GM18520 (cell line): Measurements from ENCODE around the gene MFSD2A.
"Not testable (repeated sequence)": the region's sequence is repeated elsewhere in the genome, so short reads cannot be mapped to it uniquely, and the experiment has no call there.

Source experiments
- ATAC-seq: cut with Tn5 transposase; IDR thresholded peaks from one replicate; pipeline ENCODE4 v1.9.1; 2021; ENCODE audit not compliant: unreplicated experiment

MFSD2A gene

DNA sequence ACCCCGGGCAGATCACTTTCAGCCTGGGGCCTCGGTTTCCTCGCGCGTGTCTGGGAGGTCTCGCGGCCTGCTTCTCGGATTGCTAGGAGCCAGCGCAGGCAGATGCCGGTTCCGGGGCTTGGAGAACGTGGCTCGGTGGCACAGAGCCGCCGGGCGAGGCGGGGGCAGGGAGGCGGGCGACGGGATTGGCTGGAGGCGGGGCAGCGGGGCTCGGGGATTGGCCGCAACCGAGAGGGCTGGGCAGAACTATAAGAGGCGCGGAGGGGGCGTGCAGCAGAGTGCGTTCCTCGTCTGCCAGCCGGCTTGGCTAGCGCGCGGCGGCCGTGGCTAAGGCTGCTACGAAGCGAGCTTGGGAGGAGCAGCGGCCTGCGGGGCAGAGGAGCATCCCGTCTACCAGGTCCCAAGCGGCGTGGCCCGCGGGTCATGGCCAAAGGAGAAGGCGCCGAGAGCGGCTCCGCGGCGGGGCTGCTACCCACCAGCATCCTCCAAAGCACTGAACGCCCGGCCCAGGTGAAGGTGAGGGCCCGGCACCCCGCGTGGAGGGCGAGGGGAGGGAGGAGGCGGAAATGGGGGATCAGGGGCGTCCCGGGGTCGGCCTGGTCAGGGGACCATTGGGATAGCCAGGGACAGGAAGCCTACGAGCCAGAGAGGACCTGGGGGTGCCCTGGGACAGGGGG is at the start of gene MFSD2A:
TSS of gene MFSD2A (plus strand) at position 276 of the 677 bp plus-strand sequence. CDS start at position 424, 148 bp downstream.
- no peak for ATAC-seq

DNA sequence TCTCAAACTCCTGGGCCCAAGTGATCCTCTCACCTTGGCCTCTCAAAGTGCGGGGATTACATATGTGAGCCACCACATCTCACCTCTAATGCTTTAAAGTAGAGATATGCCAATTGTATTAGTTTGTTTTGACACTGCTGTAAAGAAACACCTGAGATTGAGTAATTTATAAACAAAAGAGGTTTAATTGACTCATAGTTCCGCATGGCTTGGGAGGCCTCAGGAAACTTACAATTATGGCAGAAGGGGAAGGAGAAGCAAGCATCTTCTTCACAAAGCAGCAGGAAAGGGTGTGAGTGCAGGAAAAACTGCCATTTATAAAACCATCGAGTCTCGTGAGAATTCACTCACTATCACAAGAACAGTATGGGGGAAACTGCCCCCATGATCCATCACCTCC is 49.8 kb upstream of the MFSD2A start:
- no peak for ATAC-seq

DNA sequence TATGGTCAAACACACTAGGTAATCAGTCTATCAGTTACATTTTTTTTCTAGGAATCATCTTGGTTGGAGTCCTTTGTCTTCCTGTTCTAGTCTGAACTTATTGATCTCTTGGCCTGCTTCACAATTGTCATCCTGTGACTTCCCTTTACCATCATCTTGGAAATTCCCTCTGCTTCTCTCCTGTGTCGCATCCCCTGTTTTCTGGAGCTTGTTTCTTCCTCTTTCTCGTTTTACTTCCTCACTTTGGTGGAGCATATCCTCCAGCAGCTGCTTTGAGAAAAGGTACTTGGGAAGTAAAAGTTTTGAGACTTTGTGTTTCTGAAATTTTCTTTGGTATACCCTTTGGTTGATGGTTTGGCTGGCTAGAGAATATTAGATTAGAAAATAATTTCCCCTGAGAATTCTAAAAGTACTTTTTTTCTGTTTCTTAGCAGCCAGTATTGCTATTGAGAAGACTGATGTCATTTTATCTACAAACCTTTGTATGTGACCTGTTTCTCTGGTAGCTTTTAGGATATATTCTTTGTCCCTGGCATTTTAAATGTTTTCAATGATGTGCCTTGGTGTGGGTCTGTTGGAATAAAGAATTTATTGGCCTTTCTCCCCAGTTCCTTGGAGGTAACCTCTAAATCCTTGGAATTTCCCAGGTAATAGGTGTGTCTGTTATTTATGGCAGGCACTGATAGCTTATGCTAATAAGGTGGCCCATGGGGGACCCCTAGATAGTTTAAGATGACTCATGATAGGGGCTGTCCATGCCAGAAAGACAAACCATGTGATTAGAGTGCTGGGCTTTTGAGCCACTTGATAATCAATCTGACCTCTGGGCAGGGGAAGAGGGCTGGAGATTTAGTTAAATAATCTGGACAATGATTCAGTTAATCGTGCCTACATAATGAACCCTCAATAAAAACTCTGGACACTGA is 47.2 kb upstream of the MFSD2A start:
- ATAC-seq = no peak

DNA sequence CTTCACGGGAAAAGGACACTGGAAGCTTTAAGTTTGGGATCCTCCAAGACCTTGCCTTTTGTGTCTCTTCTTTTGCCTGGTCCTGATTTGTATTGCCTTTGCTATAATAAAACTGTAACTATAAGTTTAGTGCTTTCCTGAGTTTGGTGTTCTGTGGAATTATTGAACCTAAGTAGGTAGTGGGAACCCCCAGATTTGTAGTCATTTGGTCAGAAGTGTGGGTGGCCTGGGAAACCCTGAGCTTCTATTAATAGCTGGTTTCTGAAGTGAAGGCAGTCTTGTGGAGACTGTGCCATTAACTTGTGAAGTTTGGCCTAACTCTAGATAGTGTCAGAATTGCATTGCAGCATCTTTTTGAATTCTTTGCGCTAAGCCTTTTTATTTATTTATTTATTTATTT is 46.4 kb upstream of the MFSD2A start:
- no peak for ATAC-seq

DNA sequence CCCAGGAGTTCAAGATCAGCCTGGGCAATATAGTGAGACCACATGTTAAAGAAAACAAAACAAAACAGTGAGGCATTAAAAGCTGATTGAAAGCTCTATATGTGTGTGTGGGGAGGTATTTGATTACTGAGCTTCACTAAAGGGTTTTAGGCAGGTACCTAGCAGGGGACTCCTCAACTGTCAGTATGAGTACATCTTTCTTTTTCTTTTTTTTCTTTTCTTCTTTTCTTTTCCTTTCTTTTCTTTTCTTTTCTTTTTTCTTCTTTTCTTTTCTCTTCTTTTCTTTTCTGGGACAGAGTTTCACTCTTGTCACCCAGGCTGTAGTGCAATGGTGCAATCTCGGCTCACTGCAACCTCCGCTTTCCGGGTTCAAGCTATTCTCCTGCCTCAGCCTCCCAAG is 44.7 kb upstream of the MFSD2A start:
- ATAC-seq = no peak

DNA sequence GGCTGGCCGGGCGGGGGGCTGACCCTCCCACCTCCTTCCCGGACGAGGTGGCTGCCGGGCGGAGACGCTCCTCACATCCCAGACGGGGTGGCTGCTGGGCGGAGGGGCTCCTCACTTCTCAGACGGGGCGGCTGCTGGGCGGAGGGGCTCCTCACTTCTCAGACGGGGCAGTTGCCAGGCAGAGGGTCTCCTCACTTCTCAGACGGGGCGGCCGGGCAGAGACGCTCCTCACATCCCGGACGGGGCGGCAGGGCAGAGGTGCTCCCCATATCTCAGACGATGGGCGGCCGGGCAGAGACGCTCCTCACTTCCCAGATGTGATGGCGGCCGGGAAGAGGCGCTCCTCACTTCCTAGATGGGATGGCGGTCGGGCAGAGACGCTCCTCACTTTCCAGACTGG is 41.8 kb upstream of the MFSD2A start:
- not testable (repeated sequence) for ATAC-seq

DNA sequence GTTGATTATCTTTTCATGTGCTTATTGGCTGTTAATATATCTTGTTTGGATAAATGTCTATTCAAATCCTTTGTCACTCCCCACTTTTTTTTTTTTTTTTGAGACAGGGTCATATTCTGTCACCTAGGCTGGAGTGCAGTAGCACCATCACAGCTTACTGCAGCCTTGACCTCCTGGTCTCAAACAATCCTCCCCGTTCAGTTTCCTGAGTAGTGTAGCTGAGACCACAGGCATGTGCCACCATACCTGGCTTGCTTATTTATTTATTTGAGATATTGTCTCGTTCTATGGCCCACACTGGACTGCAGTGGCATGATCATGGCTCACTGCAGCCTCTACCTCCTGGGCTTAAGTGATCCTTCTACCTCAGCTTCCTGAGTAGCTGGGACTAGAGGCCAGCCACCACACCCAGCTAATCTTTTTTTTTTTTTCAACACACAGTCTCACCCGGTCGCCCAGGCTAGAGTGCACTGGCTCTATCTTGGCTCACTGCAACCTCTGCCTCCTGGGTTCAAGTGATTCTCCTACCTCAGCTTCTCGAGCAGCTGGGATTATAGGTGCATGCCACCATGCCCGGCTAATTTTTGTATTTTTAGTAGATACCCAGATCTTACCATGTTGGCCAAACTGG is 39.3 kb upstream of the MFSD2A start:
- ATAC-seq = no peak

DNA sequence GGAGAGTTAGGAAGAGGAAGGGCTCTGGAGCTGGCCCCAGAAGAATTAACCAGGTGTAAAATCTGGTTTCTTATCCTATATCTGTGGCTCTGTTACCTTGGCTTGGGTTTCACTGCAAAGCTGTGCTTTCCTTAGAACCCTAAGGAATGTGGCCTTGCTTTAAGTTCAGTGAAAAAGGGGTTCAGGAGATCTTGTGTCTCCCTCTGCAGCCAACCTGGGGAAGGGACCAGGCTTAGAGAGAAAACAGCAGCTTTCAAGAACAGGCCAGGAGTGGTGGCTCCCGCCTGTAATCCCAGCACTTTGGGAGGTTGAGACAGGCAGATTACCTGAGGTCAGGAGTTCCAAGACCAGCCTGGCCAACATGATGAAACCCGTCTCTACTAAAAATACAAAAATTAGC is 37.1 kb upstream of the MFSD2A start:
- no peak for ATAC-seq

DNA sequence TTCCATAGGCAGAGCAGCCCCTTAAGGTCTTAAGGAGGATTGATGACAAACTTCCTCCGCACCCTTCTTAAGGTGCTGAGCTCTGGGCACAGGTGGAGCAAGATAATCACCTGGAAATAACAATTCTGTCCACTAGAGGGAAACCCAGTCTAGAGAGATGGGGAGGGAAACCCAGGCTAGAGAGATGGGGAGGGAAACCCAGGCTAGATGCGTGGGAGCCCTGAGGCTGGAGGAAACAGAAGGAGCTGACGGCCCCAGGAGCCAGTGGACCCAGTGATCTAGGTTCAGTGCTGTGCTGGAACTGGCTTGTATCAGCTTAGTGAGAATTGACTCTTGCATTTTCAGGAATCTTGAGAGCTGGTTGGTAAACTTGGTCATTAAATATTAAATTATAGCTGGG is 35.4 kb upstream of the MFSD2A start:
- ATAC-seq = peak; percentile 41

DNA sequence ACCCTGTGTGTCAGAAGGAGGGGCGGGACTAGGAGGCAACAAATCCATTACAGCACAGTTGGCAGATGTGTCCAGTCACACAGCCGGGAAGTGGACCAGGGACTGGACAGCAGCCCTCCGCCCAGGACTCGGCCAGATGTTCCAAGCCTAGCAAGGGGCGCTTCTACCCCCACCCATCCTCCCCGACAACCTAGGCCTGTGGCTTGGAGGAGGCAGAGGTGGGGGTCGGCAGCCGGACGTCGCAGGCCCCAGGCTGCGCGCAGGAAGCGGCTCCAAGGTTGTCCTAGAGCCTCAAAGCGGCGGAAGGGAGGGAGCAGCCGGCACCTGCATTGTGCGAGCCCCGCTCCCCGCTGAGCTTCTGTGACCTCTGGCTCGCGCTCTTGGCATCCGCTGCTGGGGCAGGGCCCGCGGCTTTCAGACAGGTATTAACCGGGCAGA is 32.7 kb upstream of the MFSD2A start:
- no peak for ATAC-seq

DNA sequence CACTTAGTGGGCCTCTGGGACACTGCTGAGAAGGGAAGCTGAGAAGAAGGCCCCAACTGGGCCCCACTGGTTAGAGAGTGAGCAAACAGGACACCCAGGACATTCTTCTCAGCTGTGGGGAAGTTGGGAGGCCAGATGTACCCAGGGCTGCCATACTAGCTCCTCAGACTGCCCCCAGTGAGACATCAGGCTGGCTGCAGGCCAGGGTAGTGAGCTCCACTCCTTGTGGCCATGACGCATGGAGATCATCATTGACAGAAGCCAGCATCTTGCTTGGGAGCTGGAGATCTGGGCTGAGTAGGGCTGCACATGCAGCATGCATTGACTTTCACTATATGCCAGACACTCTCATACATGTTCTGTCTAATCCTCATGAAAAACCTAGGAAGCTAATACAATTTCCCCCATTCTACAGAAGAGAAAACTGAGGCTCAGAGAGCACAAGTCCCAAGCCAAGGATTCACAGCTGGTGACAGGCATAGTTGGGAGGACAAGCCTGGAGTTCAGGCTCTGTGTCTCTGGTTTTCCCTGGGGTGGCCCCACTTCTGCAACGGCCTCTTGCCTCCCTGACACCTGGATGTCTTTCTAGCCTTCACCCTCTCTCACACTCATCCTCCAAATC is 29.1 kb upstream of the MFSD2A start:
- ATAC-seq = no peak

DNA sequence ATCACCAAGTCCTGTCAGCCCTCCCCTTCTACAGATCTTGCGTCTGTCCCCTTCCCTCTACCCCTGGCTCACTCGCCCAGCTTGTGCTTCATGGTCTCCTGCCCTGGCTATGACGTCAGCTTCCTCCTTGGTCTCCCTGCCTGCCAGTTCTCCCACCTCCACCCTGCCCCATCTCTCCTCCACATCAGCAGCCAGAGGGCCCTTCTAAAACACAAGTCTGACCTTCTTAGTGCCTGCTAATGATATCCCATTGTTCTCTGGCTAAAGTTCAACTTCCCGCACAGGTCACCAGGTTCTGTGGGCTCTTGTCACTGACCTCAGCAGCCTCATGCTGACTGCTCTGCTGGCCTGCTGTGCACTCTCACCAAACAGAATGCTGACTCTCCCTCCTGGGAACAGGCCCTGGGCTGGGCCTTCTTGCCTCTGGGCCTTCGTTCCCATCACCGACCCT is 28.6 kb upstream of the MFSD2A start:
- no peak for ATAC-seq

DNA sequence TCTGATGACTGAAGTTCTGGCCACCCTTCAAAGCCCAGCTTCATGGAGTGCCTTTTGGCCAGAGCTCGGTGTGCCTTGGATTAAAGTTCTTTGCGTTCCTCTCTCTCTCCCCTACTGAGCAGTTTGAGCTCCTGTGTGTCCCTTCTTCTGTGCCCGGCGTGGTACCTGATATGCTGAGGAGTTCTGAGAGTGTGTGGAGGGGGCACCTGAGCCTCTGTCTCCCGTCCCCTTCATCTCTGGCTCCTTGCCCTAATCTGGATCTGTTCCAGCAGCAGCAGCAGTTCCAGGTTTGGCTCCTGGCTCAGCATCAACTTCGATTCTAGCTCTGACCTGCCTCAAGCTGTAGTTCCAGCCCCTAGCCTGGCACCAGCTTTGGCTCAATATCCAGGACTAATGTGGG is 28.1 kb upstream of the MFSD2A start:
- ATAC-seq = no peak

DNA sequence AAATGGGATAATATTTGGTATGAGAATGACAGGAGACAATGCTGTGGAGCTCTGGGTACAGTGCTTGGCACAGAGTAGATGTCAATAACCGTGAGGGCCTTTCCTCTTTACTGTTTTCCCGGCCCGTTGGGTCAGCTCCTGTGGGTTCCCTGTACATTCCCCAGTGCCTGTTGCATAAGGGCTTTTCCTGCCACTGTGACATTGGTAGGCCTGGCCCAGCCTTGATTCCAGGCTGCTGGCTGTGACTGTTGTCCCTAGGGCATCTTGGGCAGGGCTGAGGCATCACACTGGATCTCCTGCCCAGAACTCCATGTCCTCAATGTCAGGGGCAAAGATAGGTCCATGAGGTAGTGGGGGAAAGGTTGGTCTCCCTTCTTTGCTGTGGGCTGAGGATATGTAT is 27.4 kb upstream of the MFSD2A start:
- ATAC-seq = no peak

DNA sequence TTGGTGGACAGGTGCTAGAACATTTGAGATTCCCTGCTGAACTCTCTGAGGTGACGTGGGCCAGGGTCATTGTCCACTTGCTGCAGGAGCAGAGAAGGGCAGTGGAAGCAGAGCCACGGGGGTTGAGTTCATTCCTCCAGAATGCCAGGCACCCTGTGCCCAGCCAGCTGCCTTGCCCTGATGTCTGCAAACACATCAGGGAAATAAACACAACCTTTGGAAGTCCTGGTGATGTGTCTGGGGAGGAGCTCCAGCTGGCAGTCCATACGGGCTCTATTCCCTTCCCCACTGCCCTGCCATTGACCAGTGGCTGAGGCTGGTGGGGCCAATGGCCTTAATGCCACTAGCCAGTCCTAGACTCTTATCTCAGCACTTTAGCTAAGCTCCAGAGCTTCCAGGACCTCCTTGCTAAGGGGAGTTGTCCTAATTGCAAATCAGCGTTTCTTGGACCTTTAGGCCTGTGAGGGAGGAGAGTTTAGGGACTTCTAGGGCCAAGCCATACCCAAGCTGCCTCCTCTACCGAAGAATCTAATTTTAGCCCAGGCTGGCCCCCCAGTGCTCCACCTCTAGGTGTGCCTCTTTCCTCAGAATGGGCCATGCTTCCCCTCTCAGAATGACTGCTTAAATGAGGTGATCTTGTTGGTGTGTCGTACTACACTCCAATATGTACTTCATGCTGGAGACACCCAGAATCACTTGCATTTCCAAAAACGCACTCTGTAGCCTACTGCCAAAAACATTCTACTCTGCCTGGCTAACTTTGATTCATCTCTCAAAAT is 25.9 kb upstream of the MFSD2A start:
- ATAC-seq = no peak

DNA sequence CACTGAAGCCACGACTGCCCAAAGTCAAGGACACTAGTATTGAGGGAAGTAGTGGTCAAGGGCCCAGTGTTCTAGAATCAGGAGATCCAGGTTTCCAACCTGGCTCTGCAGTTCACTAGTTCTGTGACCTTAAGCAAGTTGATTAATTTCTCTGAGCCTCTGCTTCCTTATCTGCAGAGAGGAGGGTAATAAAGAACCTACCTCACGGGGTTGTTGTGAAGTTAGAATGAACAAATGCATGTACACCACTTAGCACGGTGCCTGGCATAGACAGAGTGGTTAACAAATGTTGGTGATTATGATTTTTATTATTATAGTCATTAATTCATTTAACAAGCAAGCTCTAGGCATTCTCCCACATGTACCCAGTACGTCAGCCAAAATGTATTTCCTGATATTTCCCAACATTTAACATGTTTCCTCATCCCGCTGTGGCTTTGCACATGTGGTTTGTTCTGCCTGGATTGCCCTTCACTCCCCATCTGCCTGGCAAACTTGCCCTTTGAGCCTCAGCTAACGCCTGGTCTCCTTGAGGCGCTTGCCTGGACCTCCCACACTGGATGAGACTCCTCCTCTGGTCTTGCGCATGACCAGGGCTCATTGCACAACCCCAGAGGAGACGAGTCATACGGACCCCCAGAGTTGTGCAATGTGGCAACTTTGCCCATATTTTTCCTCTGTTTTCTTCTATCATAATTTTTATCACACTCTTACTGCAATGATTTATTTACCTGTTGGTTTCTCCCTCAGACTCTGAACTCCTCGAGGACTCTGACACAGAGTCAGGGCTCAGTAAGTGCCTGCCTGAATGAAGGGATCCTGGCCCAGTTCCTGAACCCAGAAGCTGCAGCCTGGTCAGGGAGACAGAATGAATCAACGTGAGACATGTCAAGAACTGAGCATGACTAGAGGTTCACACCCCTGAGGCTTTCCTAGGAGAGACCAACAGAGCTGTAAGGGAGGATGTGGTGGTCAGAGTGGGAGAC is 20.7 kb upstream of the MFSD2A start:
- no peak for ATAC-seq

DNA sequence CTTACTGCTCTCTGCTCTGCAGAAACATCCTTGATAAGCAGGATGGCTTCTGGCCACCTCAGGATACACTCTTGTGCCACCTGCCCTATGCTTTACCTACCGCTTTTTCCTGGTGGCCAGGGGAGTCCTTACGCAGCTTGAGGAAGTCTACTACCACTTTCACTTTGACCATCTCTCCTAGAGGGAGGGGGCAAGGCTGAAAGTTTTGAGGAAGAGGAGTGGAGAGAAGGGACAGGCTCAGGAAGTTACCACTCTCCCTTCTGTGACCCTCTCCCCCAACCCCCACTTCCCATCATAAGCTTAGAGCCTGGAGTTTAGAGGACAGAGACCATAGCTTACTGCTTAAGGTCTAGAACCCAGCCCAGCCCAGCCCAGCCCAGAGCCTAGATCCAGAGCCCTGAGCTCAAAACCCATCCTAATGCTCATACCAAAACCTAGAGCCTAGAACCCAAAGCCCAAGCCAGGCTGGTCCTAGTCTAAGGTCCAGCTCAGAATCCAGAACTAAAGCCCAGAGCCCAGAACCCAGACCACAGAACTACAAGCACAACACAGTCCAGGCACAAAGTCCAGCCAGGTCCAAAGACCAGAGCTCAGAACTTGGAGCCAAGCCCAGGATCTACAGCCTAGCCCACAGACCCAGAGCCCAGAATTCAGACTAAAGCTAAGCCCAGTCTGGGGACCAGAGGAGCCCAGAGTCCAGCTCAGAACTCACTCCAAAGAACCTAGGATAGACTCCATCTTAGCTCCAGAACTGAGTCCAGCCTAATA is 18.0 kb upstream of the MFSD2A start:
- no peak for ATAC-seq

DNA sequence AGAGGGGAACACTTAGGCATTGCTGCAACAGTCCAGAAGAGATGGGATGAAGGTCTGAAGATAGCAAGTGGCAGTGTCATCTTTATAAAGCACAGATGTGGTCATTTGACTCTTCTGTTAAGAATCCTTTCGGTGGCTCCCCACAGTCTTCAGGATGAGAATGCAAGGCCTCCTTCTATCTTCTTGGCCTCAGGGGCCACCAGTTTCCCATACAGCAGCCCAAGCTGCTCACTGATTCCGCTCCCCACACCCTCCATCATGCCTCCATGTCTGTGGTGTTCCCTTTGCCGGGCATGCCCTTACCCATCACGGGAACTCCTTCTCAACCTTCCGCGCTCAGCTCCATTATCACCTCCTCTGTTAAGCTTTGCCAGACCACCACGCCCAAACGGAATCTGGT is 16.1 kb upstream of the MFSD2A start:
- no peak for ATAC-seq

DNA sequence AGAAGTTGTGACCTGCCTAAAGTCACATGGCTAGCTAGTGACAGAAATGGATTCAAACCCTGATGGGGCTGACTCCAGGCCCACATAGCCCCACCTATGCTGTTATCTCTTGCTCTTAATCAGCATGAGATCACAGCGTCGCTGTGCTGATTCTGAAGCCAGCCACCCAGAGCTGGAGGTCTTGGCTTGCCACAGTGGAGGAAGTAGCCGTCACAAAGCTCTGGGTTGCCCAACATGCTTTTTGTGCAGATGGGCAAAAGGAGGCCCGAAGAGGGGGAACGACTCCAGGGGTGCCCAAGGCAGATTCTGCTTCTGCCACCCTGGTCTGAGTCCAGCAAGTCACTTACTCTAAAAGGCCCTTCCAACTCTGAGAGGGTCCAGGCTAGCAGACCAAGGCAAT is 14.7 kb upstream of the MFSD2A start:
- no peak for ATAC-seq
